HG03432 (cell line): ENCODE measurements around the gene LRBA.
"Not testable (repeated sequence)": the region's sequence is repeated elsewhere in the genome, so short reads cannot be mapped to it uniquely, and the experiment has no call there.

Source experiments
- ATAC-seq: cut with Tn5 transposase; IDR thresholded peaks from one replicate; pipeline ENCODE4 v1.9.1; 2021; ENCODE audit warnings: mild to moderate bottlenecking, moderate library complexity; ENCODE audit not compliant: unreplicated experiment

Gene LRBA, protein sequence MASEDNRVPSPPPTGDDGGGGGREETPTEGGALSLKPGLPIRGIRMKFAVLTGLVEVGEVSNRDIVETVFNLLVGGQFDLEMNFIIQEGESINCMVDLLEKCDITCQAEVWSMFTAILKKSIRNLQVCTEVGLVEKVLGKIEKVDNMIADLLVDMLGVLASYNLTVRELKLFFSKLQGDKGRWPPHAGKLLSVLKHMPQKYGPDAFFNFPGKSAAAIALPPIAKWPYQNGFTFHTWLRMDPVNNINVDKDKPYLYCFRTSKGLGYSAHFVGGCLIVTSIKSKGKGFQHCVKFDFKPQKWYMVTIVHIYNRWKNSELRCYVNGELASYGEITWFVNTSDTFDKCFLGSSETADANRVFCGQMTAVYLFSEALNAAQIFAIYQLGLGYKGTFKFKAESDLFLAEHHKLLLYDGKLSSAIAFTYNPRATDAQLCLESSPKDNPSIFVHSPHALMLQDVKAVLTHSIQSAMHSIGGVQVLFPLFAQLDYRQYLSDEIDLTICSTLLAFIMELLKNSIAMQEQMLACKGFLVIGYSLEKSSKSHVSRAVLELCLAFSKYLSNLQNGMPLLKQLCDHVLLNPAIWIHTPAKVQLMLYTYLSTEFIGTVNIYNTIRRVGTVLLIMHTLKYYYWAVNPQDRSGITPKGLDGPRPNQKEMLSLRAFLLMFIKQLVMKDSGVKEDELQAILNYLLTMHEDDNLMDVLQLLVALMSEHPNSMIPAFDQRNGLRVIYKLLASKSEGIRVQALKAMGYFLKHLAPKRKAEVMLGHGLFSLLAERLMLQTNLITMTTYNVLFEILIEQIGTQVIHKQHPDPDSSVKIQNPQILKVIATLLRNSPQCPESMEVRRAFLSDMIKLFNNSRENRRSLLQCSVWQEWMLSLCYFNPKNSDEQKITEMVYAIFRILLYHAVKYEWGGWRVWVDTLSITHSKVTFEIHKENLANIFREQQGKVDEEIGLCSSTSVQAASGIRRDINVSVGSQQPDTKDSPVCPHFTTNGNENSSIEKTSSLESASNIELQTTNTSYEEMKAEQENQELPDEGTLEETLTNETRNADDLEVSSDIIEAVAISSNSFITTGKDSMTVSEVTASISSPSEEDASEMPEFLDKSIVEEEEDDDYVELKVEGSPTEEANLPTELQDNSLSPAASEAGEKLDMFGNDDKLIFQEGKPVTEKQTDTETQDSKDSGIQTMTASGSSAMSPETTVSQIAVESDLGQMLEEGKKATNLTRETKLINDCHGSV (N-terminal part only)

GRCh38 chr4:151014521-151015458 lies at the start of gene LRBA:
Gene LRBA, minus strand, starts transcription at chr4:151015284. Its CDS starts 642 bp downstream, at chr4:151014642.
- peak; percentile 78 for ATAC-seq

- ATAC-seq: not testable (repeated sequence)
Observed at GRCh38 chr4:151063143-151063542, 48.1 kb upstream of the LRBA start.

DNA sequence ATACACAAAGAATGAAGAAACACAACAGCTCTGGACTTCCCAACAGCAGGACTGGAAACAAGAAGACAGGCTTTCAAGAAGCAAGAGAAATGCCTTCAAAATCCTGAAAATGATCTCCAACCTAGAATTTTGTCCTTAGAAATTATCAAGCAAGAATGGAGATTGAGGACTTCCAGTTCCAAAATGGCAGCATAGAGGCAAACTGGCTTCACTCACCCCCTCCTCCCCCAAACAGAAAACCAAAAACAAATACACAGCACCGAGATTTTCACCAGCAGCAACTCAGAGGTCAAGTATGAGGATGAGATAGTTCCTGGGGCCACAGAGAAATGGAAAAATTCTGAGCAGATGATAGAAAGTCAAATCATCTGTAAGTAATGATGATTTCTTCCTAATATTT lies 40.5 kb upstream of the LRBA start:
- ATAC-seq: no peak

DNA sequence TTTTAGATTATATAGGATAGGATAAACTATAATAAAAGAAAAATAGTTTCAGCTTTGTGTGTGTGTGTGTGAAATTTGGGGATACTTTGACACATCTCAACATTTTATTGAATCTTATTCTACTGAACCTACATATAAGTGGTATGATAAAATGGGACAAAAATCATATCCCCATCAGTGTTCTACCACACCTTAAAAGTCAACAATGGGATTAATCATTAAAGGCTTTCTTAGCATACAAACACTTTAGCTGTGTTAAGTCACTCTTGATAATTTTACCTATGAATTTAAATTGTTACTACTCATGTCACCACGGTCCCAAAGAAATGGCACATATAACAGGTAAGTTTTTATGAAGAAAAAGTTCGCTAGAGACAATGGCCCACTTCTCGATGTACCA lies 37.7 kb upstream of the LRBA start:
- ATAC-seq: peak; percentile 3

DNA sequence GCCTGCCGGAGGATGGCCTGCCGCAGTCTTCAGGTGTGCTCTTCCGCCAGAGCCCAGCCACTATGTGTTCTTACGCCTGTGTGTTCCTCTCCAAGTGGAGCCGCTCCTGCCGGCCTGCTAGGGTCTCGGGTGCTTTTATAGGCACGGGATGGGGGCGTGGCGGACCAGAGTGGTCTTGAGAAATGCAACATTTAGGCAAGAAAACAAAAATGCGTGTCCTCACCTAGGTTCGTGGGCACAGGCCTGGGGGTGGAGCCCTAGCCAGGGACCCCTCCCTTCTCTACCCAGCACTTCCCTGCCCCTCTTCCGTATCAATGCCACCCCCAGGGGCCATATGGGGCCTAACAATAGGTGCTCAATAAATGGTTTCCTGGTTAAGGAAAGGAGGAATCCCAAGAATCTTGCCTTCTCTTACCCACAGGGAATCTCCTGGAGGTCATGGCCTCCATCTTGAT lies 34.4 kb upstream of the LRBA start:
- ATAC-seq: no peak

DNA sequence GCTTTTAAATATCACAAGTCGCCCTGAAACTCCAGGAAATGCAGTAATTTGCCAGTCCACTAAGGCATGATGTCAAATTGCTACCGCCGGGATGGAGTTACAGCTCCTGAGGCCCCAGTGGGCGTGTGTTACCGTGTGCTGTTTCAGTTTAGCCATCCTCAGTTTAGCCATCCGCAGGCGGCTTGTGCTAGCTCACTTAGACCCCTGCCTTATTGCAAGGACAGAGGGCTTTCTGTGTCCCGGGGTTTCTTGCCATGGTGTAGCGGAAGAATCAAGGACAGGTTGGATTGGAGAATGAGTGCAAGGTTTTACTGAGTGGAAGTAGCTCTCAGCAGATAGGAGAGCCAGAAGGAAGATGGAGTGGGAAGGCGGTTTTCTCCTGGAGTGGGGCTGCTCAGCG lies 33.8 kb upstream of the LRBA start:
- ATAC-seq: no peak

DNA sequence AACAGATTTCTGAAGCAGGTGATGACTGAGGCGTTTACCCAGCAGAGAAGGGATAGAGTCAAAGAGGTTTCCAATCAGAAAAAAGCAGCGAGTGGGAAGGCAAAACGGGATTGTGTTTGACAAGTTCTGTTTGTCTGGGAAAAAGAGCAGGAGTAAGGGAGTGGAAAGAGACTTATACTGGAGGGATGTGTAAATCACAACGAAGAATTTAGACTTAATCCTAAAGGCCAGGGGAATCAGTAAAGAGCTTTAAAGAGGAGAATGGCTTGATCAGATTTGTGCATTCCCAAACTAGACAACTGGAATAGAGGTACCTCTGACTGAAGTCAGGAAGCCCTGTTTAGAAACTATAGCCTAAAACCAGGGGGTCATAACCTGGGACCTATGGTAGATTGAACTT lies 31.5 kb upstream of the LRBA start:
- no peak for ATAC-seq

GRCh38 chr4:151045907-151046306 lies 30.8 kb upstream of the LRBA start:
- ATAC-seq: peak; percentile 53

GRCh38 chr4:151043803-151044515 lies 28.9 kb upstream of the LRBA start:
- ATAC-seq: no peak

DNA sequence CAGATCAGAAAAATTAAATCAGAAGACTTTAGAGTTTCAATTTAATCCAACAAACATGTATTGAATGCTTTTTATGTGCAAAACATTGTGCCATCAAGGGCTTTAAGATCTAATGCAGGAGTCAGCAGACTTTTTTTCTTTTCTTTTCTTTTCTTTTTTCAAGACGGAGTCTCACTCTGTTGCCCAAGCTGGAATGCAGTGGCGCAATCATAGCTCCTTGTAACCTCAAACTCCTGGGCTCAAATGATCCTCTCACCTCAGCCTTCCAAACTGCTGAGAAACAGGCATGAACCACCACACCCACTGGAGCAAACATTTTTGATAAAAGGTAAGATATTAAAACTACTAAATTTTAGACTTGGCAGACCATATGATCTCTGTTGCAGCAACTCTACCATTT lies 24.6 kb upstream of the LRBA start:
- no peak for ATAC-seq

DNA sequence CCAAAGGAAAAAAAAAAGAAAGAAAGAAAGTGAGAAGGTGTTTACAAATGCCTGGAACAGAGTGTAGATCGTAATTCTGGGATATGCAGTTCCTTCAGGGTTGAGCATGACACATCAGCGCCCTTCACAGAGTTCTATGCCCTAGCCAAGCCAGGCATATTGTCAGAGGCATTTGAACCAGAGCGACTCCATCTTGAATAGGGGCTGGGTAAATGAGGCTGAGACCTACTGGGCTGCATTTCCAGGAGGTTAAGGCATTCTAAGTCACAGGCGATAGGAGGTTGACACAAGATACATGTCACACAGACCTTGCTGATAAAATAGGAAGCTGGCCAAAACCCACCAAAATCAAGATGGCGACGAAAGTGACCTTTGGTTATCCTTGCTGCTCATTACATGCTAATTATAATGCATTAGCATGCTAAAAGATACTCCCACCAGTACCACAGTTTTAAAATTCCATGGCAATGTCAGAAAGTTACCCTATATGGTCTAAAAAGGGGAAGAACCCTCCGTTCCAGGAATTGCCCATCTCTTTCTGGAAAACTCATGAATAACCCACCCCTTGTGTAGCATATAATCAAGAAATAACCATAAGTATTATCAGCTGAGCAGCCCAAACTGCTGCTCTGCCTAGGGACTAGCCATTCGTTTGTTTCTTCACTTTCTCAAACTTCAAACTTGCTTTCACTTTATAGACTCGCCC lies 23.5 kb upstream of the LRBA start:
- no peak for ATAC-seq

DNA sequence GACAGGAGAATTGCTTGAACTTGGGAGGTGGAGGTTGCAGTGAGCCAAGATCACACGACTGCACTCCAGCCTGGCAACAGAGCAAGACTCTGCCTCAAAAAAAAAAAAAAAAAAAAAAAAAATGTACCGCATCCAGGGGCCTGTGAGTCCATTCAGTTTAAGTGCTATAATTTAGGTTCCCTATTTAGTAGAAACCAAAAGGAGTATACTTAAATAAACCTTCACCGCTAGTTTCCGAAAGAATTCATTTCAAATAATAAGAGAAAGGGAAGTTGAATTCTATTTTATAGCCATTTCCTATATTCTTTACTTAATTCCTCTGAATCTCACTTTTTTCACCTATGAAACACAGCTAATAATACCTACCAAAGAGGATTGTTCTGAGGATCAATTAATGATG lies 20.8 kb upstream of the LRBA start:
- no peak for ATAC-seq

DNA sequence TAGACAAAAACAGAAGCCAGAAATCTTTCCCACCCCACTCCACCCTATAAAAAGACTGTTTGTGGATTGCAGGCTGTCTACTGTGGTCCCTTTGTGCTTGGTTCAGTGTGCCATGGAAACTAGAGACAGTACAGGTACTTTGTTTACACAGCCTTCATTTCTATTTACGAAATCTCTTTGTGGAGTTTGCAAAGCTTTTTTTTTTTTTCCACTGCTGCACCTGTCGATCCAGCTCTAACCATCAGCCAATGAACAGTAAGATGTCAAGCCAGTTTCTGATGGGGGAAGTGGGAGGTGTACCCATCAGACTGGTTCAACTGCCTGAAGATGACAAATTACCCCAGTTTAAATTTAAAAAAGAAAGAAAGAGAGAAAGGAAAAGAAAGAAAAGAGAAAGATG lies 20.2 kb upstream of the LRBA start:
- ATAC-seq: no peak

- ATAC-seq: no peak
Observed at GRCh38 chr4:151034829-151035228, 19.7 kb upstream of the LRBA start.

DNA sequence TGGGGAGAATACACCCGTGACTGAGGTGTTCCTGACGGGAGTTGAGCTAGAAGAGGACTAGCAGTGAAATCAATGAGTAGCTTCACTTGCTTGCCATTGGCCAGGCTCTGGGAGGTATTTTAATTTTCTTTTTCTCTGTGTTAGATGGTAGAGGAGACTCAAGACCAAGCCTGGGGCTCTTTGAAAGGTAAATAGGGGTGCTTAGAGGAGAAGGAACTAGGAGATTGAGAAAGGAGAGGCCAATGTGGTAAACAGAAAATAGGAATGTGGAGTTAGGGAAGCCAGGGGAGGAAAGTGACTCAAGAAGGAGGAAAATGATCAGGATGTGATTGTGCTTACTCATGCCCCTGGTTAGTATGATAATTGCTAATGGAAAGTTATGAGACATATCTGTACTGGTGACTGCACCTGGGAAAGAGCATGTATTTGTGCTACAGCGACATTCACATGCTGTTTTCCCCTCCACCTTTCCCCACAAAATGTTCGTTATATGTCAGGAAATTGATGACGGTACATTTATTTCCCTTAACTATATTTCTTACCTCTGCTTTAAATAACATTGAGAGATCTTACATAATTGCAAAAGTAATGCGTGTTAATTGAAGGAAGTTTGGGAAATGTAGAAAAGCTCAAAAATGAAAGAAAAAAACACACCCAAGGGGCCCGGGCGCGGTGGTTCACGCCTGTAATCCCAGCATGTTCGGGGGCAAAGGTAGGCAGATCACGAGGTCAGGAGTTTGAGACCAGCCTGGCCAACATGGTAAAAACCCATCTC lies 16.9 kb upstream of the LRBA start:
- ATAC-seq: peak; percentile 68

GRCh38 chr4:151029537-151029936 lies 14.5 kb upstream of the LRBA start:
- no peak for ATAC-seq

GRCh38 chr4:151029006-151029405 lies 13.9 kb upstream of the LRBA start:
- not testable (repeated sequence) for ATAC-seq

GRCh38 chr4:151025759-151026158 lies 10.7 kb upstream of the LRBA start:
- ATAC-seq: no peak
